Right renal pelvis (tissue), 4 donors: Measurements from ENCODE around the gene OLA1. TPM values are rescaled to one million over a fixed set of nuclear protein-coding genes. Genes with fewer than 3 reads are reported as not detected.
"Not testable (repeated sequence)": the region's sequence is repeated elsewhere in the genome, so short reads cannot be mapped to it uniquely, and the experiment has no call there.

ENCODE experiments used
- DNase-seq, 4 donors: peaks; one replicate each; pipeline ENCODE4 v3.0.0-alpha.2; 2013; ENCODE audit warnings: low read depth in 4 of 4, low spot score in 3 of 4, missing footprints in 1 of 4
- polyA plus RNA-seq, 4 donors: library from polyadenylated mRNA; unstranded; fragments of 120-200 nt; gene quantifications; one replicate each; pipeline ENCODE4 v1.2.1, GENCODE V29; 2013; ENCODE audit not compliant: insufficient read length in 4 of 4

The OLA1 gene
- 100 to 1,000 TPM; 152 to 187 (median 177) TPM for polyA plus RNA-seq

DNA sequence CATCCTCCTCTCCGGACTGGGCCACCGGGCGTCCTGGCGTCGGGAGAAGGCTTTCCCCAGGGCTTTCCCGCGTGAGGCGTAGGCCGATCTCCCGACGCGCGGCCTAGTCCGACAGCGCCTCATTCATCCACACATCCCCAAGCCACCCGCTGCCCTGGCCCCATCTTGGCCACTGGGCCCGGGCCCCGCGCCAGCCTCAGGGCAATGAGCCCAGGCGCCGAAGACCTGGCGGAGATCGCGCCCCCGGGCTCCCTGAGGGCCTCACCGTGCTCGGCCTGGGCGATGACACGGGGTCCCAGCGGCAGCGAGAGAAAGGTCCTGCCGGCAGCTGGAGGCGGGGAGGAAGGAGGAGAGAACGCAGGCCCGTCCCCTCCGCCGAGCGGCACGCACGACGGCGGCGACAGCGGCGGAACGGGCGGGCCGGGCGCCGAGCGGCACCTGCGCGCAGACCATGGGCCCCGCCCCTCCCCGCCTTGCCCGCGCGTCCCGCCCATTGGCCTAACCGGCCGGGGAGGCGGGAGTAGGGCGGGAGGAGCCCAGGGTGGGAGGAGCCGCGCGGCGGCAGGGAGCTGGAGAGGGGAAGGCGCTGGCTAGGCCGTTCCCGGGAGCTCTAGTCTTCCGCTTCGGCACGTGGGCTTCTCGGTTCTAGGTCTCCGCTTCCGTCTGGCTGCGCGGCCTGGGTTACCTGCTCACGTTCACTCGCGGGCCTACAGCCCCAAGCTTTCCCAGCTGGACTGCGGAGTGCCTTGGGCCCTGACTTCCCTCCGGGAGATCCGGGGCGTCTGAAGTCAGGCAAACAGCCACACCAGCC lies at the start of gene OLA1:
TSS of gene OLA1 (minus strand) at position 346 of the 811 bp plus-strand sequence. CDS start 1,717 bp downstream, outside the sequence.
- DNase-seq, result peak; percentile 83 to 93 (median 87)

DNA sequence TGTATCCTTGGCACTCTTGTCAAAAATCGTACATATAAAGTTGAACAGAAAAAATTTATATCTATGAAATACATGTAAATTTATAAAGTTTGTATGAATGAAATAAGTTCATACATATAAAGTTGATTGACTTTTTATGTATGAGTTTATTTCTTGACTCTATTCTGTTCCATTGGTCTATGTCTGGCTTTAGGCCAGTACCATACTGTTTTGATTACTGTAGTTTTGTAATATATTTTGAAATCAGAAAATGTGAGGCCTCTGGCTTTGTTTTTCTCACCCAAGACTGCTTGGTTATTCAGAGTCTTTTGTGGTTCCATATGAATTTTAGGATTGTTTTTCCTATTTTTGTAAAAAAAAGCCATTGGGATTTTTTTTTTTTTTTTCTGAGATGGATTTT lies 44.6 kb upstream of the OLA1 start:
- no peak for DNase-seq

DNA sequence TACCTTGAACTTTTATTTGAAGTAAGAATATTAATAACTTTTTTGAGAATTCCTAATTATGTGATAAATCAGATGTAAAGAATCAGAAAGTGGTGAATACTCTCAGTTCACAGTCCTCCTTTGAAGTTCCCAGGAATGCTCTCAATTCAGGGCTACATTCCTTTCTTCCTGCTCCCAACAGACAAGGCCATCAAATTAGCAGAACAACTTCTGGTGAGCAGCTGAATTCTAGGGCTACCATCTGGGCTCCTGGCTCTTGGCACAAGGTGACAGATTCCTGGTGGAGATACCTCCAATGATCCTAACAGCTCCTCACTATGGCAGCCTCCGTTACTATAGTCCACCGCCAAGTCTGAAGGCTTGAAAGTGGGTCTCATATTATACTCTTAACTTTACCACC lies 37.8 kb upstream of the OLA1 start:
- DNase-seq, result no peak

DNA sequence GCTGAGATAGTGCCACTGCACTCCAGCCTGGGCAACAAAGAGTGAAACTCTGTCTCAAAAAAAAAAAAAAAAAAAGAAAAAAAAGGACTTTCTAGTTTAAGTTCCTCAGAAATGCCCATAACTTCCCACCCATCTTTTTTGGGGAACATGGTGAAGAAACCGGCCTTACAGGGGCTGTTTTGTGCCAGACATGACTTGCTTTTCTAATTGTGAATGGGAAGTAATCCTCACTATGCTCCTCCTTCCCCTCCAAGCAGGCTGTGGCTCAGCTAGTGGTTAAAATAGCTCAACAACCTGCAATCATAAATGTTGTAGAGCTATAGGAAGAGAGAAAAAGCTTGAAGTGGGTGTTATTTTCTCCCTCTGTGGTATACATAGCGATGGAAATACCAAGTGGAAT lies 34.1 kb upstream of the OLA1 start:
- no peak for DNase-seq

DNA sequence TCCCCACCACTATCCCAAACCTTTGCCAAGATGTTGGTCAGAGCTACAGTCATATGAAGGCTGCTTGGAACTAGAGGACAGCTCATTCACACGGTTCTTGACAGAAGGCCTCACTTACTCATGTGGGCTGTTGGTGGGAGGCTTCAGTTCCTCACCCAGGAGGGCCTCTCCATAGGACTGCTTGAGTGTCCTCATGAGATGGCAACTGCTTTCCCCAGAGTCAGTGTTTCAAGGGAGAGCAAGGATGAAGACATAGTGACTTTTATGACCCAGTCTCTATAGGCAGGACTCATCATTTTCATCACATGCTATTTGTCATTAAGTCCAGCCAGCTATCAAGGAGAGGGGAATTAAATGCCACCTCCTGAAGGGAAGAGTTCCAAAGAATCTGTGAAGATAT lies 33.4 kb upstream of the OLA1 start:
- DNase-seq, result no peak

DNA sequence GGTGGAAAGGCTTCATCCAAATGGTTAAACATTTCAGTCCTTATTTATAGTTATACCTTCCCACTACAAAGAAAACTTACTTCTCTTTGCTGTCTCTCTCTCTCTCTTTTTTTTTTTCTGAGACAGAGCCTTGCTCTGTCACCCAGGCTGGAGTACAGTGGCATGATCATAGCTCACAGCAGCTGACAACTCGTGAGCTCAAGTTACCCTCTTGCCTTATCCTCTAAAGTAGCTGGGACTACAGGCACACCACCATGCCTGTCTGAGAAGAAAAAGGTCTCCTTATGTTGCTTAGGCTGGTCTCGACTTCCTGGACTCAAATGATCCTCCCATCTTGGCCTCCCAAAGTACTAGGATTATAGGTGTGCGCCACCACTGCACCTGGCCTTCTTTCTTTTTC lies 32.3 kb upstream of the OLA1 start:
- no peak for DNase-seq

DNA sequence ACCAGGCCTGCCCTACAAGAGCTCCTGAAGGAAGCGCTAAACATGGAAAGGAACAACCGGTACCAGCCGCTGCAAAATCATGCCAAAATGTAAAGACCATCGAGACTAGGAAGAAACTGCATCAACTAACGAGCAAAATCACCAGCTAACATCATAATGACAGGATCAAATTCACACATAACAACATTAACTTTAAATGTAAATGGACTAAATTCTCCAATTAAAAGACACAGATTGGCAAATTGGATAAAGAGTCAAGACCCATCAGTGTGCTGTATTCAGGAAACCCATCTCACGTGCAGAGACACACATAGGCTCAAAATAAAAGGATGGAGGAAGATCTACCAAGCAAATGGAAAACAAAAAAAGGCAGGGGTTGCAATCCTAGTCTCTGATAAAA lies 21.9 kb upstream of the OLA1 start:
- not testable (repeated sequence) for DNase-seq

DNA sequence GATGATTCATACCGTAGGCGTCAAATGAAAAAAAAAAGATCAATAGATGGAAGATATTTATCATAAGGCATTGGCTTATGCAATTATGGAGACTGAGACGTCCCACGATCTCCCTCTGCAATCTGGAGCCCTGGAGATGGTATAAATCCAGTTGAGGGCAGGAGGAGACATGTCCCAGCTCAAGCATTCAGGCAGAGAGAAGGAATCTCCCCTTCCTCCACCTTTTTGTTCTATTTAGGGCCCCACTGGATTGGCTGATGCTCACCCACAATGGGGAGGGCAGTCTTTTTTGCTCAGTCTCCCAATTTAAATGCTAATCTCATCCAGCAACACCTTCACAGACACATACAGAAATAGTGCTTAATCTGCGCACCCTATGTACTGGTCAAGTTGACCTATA lies 18.0 kb upstream of the OLA1 start:
- no peak for DNase-seq

DNA sequence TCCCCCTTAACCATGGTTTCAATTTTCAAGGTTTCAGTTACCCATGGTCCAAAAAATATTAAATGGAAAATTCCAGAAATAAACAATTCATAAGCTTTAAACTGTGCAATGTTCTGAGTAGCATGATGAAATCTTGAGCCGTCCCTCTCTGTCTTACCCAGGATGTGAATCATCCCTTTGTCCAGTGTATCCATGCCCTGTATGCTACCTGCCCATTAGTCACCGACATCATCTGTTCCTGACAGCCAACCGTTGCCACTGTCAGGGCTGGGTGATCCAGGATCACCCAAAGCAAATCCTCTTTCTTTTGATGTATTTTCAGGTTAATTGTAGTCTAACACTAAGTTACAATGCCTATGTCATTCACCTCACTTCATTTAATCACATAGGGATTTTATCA lies 15.7 kb upstream of the OLA1 start:
- no peak for DNase-seq

DNA sequence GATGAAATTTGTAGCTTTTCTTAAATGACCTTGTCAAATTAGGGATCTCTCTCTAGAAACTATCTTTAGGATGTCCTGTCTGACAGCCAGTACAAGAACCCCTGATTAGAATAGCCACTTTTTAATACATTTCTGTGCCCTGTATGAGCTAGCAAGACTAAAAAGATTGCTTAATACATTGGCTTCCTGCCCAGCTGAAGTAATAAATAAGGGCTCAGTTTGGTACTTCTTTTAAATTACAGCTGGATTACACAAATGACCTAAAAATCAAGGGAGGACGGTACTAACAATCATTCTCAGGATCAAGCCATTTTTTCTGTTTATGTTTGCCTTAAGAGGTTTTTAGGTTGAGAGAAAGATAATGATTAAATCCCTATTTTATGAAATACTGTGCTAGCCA lies 11.6 kb upstream of the OLA1 start:
- peak in 2 of 4 donors; percentile 7 to 28 for DNase-seq

DNA sequence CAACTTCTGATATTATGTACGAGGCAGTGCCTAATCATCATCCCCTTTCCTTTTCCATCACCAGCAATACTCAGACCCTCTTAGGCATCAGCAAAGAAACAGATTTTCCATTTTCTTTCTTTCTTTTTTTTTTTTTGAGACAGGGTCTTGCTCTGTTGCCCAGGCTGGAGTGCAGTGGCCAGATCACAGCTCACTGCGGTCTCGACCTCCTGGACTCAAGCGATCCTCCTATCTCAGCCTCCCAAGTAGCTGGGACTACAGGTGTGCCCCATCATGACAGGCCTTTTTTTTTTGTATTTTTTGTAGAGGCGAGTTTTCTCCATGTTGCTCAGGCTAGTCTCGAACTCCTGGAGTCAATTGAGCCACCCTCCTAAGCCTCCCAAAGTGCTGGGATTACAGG lies 5.9 kb upstream of the OLA1 start:
- no peak for DNase-seq

DNA sequence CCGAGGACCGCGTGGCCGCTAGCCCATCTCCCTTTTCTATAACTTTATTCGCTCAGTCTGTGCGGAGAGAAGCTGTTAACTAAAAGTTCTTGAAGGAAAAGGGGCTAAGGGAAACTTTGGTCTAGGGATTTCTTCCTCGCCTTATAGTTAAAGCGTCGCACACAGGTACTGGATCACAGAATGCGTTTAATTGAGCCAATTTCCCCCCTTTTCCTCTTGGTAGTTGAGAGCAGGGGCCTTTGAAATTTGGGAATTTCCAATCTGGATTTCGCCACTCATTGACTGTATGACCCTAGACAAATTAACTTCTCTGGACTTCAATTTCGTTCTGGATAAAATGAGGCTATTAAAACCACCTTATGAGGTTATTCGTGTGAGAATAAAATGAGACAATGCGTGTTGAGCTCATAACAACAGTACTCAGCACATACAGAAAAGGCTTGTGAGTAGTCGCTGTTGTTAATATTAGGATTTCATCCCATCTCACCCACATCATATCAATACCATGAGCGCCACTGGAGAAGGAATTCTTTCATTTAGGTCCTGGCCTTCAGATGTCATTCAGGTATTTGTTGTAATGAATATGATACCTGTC lies 763 bp upstream of the OLA1 start:
- no peak for DNase-seq

DNA sequence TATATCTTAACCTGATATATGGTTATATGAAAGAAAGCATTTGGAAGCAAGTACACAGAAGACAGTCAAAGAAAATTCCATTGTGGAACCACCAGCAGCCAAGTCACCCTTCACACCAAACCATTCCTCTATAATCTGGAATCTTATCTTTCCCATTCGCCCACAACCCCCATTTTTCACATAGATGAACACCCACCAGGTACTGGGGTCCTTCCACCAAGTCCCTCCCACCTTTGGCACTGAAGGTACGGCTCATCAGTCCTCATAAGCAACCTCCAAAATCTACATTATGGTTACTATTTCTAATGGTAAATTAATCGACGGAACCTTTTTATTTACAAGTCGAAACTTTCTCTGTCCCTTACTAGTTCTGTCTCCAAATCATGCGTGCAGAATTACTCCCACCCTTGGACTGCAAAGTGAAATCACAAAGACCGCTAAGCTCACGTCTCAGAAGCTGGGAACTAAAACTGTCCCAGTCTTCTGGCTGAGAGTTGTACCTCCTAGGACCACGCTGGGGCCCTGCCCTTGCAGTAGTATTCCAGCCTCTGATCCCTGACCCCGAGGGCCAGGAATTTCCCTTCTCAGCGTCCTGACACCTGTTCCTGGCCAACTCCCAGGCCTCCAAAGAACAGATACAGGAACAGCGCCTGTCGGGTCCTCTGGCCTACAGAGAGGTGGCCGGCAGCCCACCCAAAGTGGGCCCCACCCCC lies 702 bp downstream of the OLA1 start:
- peak in 3 of 4 donors; percentile 7 to 22 (median 22) for DNase-seq

DNA sequence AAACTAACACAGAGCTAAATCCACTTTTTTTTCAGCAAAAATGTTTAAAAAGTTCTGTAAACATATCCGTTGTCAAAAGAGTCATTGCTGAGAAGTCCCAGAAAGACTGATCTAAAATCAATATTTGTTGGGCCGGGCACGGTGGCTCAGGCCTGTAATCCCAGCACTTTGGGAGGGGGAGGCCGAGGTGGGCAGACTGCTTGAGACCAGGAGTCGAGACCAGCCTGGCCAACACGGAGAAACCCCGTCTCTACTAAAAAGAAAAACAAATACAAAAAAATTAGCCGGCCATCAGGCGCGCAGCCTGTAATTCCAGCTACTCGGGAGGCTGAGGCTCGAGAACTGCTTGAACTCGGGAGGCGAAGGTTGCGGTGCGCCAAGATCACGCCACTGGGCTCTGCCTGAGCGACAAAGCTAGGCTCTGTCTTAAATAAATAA lies 1.4 kb downstream of the OLA1 start:
- DNase-seq, result no peak

DNA sequence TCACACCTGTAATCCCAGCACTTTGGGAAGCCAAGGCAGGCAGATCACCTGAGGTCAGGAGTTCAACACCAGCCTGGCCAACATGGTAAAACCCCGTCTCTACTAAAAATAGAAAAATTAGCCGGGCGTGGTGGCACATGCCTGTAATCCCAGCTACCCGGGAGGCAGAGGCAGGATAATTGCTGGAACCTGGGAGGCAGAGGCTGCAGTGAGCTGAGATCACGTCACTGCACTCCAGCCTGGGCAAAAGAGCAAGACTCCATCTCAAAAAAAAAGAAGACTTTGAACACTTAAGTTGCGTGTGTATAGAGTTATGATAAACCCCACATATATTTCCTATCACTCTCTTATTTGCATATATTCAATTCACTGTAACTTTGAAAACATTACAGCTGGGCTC lies 2.7 kb downstream of the OLA1 start:
- DNase-seq, result not testable (repeated sequence)

DNA sequence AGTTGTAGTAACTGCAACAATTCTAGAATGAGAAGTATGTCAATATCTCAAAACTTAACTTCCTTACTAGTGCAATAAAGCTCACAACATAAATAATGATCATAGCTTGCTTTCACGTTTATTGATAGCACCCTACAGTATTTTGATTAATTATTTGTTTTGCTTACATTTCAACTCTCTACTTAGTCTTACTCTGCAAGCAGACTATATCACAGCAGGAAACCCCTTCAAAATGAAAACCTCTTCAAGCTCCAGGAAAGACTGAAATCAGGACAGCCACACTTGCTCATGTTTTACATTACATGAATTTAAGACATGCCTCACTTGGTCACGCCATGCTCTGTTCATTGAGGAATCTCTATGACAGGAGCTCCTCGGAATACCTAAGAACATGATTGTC lies 3.3 kb downstream of the OLA1 start:
- no peak for DNase-seq

DNA sequence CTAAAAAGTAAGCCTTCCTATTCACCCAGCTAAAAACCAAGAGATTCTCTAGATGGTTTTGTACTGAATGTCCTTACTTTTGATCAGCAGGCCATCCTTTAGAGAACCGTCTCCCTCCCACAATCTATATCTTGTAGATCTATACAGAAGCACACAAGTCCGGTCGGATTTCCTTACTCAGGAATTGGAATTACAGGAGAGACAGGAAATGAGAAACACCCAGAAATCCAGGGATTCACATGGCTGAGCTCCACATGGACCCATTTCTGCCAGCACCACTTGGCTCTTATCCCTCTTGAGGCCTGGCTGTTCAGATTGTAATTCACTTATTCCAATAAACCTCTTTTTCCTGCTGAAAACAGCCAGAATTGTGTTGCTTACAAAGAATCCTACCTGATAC lies 4.5 kb downstream of the OLA1 start:
- DNase-seq, result no peak

DNA sequence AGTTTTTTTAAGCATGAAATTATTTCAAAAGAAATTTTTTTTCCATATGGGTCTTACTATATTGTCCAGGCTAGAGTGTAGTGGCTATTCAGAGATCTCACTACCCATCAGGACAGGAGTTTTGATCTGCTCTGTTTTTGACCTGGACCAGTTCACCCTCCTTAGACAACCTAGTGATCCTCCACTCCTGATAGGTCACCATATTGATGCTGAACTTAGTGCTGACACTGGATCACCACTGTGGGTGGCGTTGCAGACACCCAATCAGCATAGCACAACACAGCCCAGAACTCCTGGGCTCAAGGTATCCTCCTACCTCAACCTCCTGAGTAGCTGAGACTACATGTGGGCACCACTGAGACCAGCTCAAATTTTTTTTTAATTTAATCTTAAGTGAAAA lies 8.2 kb downstream of the OLA1 start:
- DNase-seq, result no peak

DNA sequence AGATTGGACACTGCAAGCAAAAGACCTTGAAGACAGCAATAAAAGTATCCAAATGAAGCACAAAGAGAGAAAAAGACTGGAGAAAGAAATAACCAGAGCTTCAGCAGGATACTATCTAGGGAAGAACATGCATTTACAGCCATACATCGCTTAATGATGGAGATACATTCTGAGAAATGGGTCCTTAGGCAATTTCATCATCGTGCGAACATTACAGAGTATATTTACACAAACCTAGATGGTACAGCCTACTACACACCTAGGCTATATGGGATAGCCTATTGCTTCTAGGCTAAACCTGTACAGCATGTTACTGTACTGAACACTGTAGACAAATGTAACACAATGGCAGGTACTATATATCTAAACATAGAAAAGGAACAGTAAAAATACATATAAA lies 11.9 kb downstream of the OLA1 start:
- DNase-seq, result no peak

DNA sequence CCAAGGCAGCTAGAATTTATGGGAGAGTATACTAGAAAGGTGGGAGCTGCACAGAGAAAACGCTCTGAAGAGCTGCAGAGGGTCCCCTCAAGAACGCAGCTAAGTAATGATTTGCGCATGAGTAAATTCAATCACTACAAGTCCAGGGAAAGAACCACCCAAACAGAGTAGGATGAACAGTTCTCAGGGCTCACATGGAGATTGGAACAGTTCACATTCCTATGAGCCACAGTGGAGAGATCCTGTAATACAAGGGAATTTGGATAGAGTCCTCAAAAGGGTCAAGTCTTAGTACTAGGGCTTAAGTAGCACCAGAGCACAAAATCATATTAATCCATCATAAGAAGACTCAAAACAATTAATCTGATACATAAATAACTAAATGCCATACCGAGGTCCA lies 12.7 kb downstream of the OLA1 start:
- DNase-seq, result no peak

DNA sequence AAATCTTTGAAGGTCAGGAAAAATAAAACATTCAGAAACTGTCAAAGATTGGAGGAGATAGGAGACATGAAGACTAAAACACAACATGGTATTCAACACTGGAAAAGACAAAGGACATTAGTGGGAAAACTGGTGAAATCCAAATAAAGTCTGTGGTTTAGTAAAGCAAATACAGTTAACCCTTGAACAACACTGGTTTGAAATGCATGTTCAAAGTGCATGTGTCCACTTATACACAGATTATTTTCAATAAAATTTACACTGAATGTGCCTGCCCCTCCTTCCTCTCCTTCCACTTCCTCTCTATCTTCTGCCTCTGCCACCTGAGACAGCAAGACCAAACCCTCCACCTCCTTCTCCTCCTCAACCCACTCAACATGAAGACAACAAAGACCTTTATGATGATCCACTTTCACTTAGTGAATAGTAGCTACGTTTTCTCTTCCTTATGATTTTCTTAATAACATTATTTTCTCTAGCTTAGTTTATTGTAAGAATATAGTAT lies 14.5 kb downstream of the OLA1 start:
- no peak for DNase-seq
